IMR-90 (cell line): ENCODE results near the gene DRAXIN. TPM values are rescaled to one million over a fixed set of nuclear protein-coding genes. Genes with fewer than 3 reads are reported as not detected.

Experiments used
- ATAC-seq: fragments of 200-7000 bp; cut with Tn5 transposase; 2 replicates; pipeline ENCODE4 v1.9.1; 2020; ENCODE audit warnings: low read depth, mild to moderate bottlenecking, moderate library complexity
- BruUV-seq: library from RNA; stranded (reverse); fragments of 400-500 nt; replicated peaks from 2 replicates; lab custom pipeline; 2021; lab: Mats Ljungman, UMichigan
- CTCF ChIA-PET: fragments of 300-600 bp; formaldehyde crosslinking; extraction: SDS; loops from one replicate; lab custom pipeline; 2021; ENCODE audit warnings: antibody characterized with exemption; lab: Yijun Ruan, JAX
- POLR2A ChIA-PET: fragments of 300-600 bp; sonication (Branson Sonifier 250); formaldehyde crosslinking; loops from one replicate; lab custom pipeline; 2022; ENCODE audit warnings: antibody characterized with exemption; ENCODE audit not compliant: unreplicated experiment; lab: Charles Lee
- DNase-seq: peaks from one replicate; pipeline ENCODE4 v3.0.0; 2013
- H2AFZ ChIP-seq: replicated peaks from 2 replicates; pipeline ENCODE3; 2013; ENCODE audit warnings: low read length, mild to moderate bottlenecking; ENCODE audit not compliant: poor library complexity
- H2AK5ac ChIP-seq: 2 replicates; pipeline ENCODE4 v1.6.1; 2013; ENCODE audit warnings: low read depth, low read length, inconsistent platforms
- H2AK9ac ChIP-seq: replicated peaks from 2 replicates; pipeline ENCODE3; 2013; ENCODE audit warnings: mild to moderate bottlenecking, low read depth, low read length, moderate library complexity; ENCODE audit not compliant: poor library complexity
- H2BK120ac ChIP-seq: 2 replicates; pipeline ENCODE4 v1.6.1; 2013; ENCODE audit warnings: low read depth, low read length, inconsistent platforms
- H2BK15ac ChIP-seq: 3 replicates; pipeline ENCODE4 v1.6.1; 2013; ENCODE audit warnings: low read depth, low read length, inconsistent platforms
- H2BK20ac ChIP-seq: 2 replicates; pipeline ENCODE4 v1.6.1; 2013; ENCODE audit warnings: low read depth, mild to moderate bottlenecking, inconsistent platforms, low read length, moderate library complexity
- H2BK5ac ChIP-seq: 2 replicates; pipeline ENCODE4 v1.6.1; 2013; ENCODE audit warnings: mild to moderate bottlenecking, low read depth, low read length, inconsistent platforms; ENCODE audit not compliant: poor library complexity, severe bottlenecking
- H3K14ac ChIP-seq: replicated peaks from 2 replicates; pipeline ENCODE4 v1.6.1; 2013; ENCODE audit warnings: low read depth, low read length, inconsistent platforms
- H3K18ac ChIP-seq: 2 replicates; pipeline ENCODE4 v1.6.1; 2013; ENCODE audit warnings: low read depth, low read length, control low read depth
- H3K23ac ChIP-seq: 2 replicates; pipeline ENCODE4 v1.6.1; 2013; ENCODE audit warnings: low read depth, low read length, inconsistent platforms
- H3K27ac ChIP-seq: 2 replicates; pipeline ENCODE4 v1.5.1; 2013; ENCODE audit warnings: mild to moderate bottlenecking, control low read depth, low read length; ENCODE audit not compliant: insufficient read depth
- H3K27me3 ChIP-seq: 2 replicates; pipeline ENCODE4 v1.6.1; 2013; ENCODE audit warnings: low read length; ENCODE audit not compliant: control insufficient read depth, insufficient read depth
- H3K36me3 ChIP-seq: 2 replicates; pipeline ENCODE4 v1.6.1; 2013; ENCODE audit warnings: low read length, mixed read lengths; ENCODE audit not compliant: control insufficient read depth, insufficient read depth
- H3K4ac ChIP-seq: 2 replicates; pipeline ENCODE4 v1.6.1; 2013; ENCODE audit warnings: low read depth, low read length, inconsistent platforms
- H3K4me1 ChIP-seq: 2 replicates; pipeline ENCODE4 v1.6.1; 2013; ENCODE audit warnings: low read length, mixed read lengths; ENCODE audit not compliant: control insufficient read depth, insufficient read depth
- H3K4me2 ChIP-seq: 2 replicates; pipeline ENCODE4 v1.6.1; 2013; ENCODE audit warnings: low read depth, mild to moderate bottlenecking, control low read depth, low read length, moderate library complexity
- H3K4me3 ChIP-seq: 2 replicates; pipeline ENCODE4 v1.5.1; 2013; ENCODE audit warnings: low read depth, mild to moderate bottlenecking, control low read depth, low read length, moderate library complexity; ENCODE audit not compliant: insufficient read depth
- H3K56ac ChIP-seq: 2 replicates; pipeline ENCODE4 v1.6.1; 2013; ENCODE audit warnings: low read length, inconsistent platforms; ENCODE audit not compliant: insufficient read depth; ENCODE audit errors: extremely low read depth
- H3K79me1 ChIP-seq, 2 experiments: 2 replicates each; pipeline ENCODE4 v1.6.1; 2013; ENCODE audit warnings: low read length in 2 of 2, inconsistent platforms in 1 of 2, low read depth in 1 of 2
- H3K9ac ChIP-seq: 2 replicates; pipeline ENCODE4 v1.6.1; 2013; ENCODE audit warnings: low read depth, low read length, control low read depth
- H3K9me1 ChIP-seq: 2 replicates; pipeline ENCODE4 v1.6.1; 2013; ENCODE audit warnings: low read length, inconsistent platforms; ENCODE audit not compliant: insufficient read depth
- H3K9me3 ChIP-seq: 2 replicates; pipeline ENCODE4 v1.6.1; 2013; ENCODE audit warnings: low read length; ENCODE audit not compliant: control insufficient read depth, insufficient read depth
- H4K20me1 ChIP-seq: 2 replicates; pipeline ENCODE4 v1.6.1; 2013; ENCODE audit warnings: low read length, inconsistent platforms; ENCODE audit not compliant: insufficient read depth
- H4K5ac ChIP-seq: 2 replicates; pipeline ENCODE4 v1.6.1; 2013; ENCODE audit warnings: mild to moderate bottlenecking, low read depth, low read length, control low read depth
- H4K8ac ChIP-seq, 2 experiments: 2 replicates each; pipeline ENCODE4 v1.6.1; 2013; ENCODE audit warnings: low read depth in 2 of 2, low read length in 2 of 2, control low read depth in 1 of 2, inconsistent platforms in 1 of 2
- H4K91ac ChIP-seq: 2 replicates; pipeline ENCODE4 v1.6.1; 2013; ENCODE audit warnings: low read depth, low read length, inconsistent platforms; ENCODE audit not compliant: insufficient read depth
- CEBPB ChIP-seq: IDR thresholded peaks from 2 replicates; pipeline ENCODE4 v1.6.1; 2012; ENCODE audit warnings: low read depth, low read length, improper control_type of control experiment
- MAZ ChIP-seq: IDR thresholded peaks from 2 replicates; pipeline ENCODE4 v1.6.1; 2012; ENCODE audit warnings: low read depth, mild to moderate bottlenecking, low read length, improper control_type of control experiment, moderate library complexity, borderline replicate concordance
- POLR2A ChIP-seq: IDR thresholded peaks from 2 replicates; pipeline ENCODE4 v1.6.1; 2012; ENCODE audit warnings: mild to moderate bottlenecking, low read depth, low read length
- USF2 ChIP-seq: fragments of 150-350 bp; IDR thresholded peaks from 2 replicates; pipeline ENCODE4 v1.6.1; 2017; ENCODE audit warnings: mild to moderate bottlenecking, antibody characterized with exemption, low read length, low read depth
- WGBS, 2 experiments: methylation state at CpG; one replicate each; pipeline versions ENCODE4 v1.1.5 to v1.1.7; 2013; ENCODE audit warnings: missing lambda C conversion rate in 2 of 2; ENCODE audit not compliant: insufficient read length in 1 of 2; ENCODE audit errors: extremely low coverage in 2 of 2; 5-methylcytosine and 5-hydroxymethylcytosine counted together
- dilution Hi-C: fragments of 300-500 bp; cut with HindIII; formaldehyde crosslinking; loops from one replicate; pipeline ENCODE4 v1.14.3; 2018; ENCODE audit warnings: low sequenced_read_pairs; ENCODE audit not compliant: unreplicated experiment
- in situ Hi-C: fragments of 300-500 bp; cut with MboI; formaldehyde crosslinking; loops from 3 replicates; pipeline ENCODE4 v1.14.3; 2019; ENCODE audit warnings: low sequenced_read_pairs, inconsistent platforms, mixed read lengths
- intact Hi-C: fragments of 100-400 bp; cut with micrococcal nuclease; formaldehyde crosslinking; loops from 2 replicates; pipeline ENCODE4 v1.10.0; 2022
- polyA plus RNA-seq, 3 experiments: library from polyadenylated mRNA; depleted of rRNA; stranded (reverse); fragments of >200 nt; gene quantifications; 2 replicates each; pipeline ENCODE4 v1.2.3, GENCODE V29; 2012; ENCODE audit warnings: low replicate concordance in 1 of 3
- total RNA-seq: library from RNA; depleted of rRNA; stranded (reverse); fragments of >200 nt; gene quantifications from 2 replicates; pipeline ENCODE4 v1.2.3, GENCODE V29; 2012

Gene DRAXIN
- total and polyA plus RNA-seq, 2 of the 4 experiments (the other 2 are of a cell fraction) = under 0.01 to 0.02 TPM

GRCh38 chr1:11680270-11681070, 11.0 kb upstream of the DRAXIN start (continued):
- no peak for TF ChIP-seq USF2

DNA sequence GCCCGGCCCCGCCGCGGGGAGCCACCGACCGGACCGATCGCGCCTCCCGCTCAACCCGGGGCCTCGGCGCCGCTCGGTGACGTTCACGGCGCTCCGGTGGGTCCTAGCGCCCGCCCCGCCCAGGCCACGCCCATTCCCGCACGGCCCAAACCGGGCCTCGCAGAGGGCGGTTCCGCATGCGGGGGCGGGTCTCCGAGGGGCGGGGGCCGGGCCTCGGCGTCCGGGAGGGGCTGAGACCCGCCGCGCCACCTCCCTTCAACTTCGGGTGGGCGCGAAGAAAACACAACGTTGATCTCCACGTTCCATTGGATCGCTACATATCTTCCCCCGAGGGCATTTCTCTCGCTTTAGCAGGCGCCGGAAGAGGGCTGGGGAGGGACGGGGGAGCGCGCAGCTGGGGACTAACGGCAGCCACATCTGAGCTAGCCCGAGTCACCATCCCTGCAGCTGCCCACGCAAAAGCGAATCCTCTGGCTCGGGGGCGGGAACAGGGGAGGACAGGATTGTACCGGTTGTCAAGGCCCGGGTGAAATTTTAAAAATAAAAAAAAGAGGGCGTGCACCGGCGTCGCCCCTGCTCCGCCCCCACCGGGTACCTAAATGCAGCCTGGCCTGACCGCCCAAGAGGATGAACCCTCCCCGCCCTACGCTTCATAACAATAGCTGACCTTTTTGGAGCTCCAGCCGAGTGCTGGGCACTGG, 10.3 kb upstream of the DRAXIN start, which contains the start of gene MAD2L2:
Gene MAD2L2 (minus strand): TSS at position 78 of the 701 bp plus-strand sequence. CDS start 547 bp downstream, outside the sequence.
- Histone ChIP-seq H2BK15ac (no peak within 1 kb of the TSS), H3K9ac (peak within 1 kb of the TSS; percentile 80), H3K4me2 (peak within 1 kb of the TSS; percentile 99), H4K8ac (peak within 1 kb of the TSS; percentile 47 to 66), H2BK20ac (peak within 1 kb of the TSS; percentile 61; the same call in 1 of the 2 replicates), H3K9me3 (no peaks in the 10 kb centered on the region), H3K4me1 (peaks cover 3% of the 10 kb centered on the region), H3K4ac (peak within 1 kb of the TSS; percentile 66), H3K23ac (peak within 1 kb of the TSS; percentile 38), H3K9me1 (0 out of 2 replicates have a peak, but pooled peaks cover 2% of the 10 kb centered on the region), H4K20me1 (no peaks in the 10 kb centered on the region), H3K36me3 (peaks cover 10% of the 10 kb centered on the region), H3K18ac (peak within 1 kb of the TSS; percentile 83), H2BK5ac (peak within 1 kb of the TSS; percentile 79), H2AK9ac (peak within 1 kb of the TSS; percentile 73), H2AK5ac (peak within 1 kb of the TSS; percentile 70; the same call in 1 of the 2 replicates), H3K14ac (peak within 1 kb of the TSS; percentile 61), H3K79me1 (peaks cover 7 to 17% of the 10 kb centered on the region in 2 experiments; a peak in 3 of 4 replicates), H4K91ac (peak within 1 kb of the TSS; percentile 63), H2BK120ac (peak within 1 kb of the TSS; percentile 59), H2AFZ (peak within 1 kb of the TSS; percentile 94), H3K56ac (no peak within 1 kb of the TSS; the same call in 1 of the 2 replicates), H3K4me3 (peak within 1 kb of the TSS; percentile 81), H3K27me3 (peaks cover 5% of the 10 kb centered on the region), H4K5ac (peak within 1 kb of the TSS; percentile 72), H3K27ac (peak within 1 kb of the TSS; percentile 84)
- ATAC-seq = peak; percentile 94
- ChIA-PET CTCF (interaction anchor here (0.9 to 1.5 kb wide), 2 partner anchors 17 to 39 kb away, joined by 4 read pairs; partner anchors contain the start of gene FBXO6), POLR2A (no interaction called here)
- peak; percentile 78; the same call in 1 of the 2 replicates for TF ChIP-seq MAZ
- peak; percentile 43 for TF ChIP-seq POLR2A
- no peak for TF ChIP-seq CEBPB
- dilution Hi-C loops (no loop called here), in situ Hi-C loops (no loop called here), intact Hi-C loops (loop anchor here (2.0 to 5.0 kb wide), 3 partner anchors 24 to 121 kb away; no protein-coding TSS in a partner anchor)
- no TSS peak for BruUV-seq
- 0% methylated on average over 26 of the region's 71 CpGs; no CpG with 5 or more reads in 1 of the 2 experiments for WGBS, 2 experiments
- peak; percentile 75 for DNase-seq
